PC-9 (cell line): Measurements from ENCODE around the gene DCD.

ENCODE experiments used
- CTCF ChIP-seq: fragments of 200-600 bp; sonication (generic); conservative IDR thresholded peaks from 2 replicates; pipeline ENCODE4 v1.6.1; 2017; ENCODE audit warnings: mixed run types, antibody characterized with exemption, mild to moderate bottlenecking, moderate library complexity
- EZH2 ChIP-seq: fragments of 200-600 bp; sonication (generic); IDR thresholded peaks from 2 replicates; pipeline ENCODE4 v1.8.0; 2017; ENCODE audit warnings: antibody characterized with exemption, low read depth

DNA sequence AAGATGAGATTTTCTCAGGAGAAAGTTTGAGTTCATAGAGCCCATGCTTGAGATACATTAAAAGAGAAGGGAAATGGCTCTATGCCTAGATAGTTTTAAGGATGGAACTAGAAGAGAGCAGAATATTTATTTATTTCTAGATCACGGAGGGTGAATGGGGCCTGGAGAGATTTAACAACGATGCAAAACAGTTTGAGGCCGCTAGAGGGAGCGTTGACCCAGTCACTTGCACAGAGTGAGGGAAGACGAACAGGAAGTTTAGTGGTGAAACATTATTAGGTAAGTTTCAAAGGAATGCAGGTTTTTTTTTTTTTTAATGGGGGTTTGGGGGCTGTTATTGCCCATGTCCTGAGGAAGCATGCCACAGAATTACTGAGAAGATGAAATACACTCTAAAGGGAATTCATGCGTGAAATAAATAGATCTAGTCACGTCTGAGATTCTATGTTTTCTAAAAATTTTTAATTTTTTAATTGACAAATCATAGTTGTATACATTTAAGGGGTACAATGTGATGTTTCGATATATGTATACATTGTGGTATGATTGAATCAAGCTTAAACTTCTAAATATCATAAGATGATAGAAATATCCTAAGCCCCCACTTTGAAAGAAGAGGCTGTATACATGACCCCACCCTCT lies 44.9 kb downstream of the DCD start:
- peak; percentile 78 for TF ChIP-seq CTCF
- no peak for TF ChIP-seq EZH2
